Body of pancreas (tissue), 4 donors: ENCODE results near the gene HYOU1. TPM values are rescaled to one million over a fixed set of nuclear protein-coding genes. Genes with fewer than 3 reads are reported as not detected.

Experiments used
- ATAC-seq: fragments of 150-250 bp; one replicate; pipeline ENCODE4 v1.9.1; 2016
- DNase-seq, 4 donors: peaks; one replicate each; pipeline ENCODE4 v3.0.0-alpha.2; 2019
- H3K27ac ChIP-seq, 4 donors: fragments of 200-600 bp; sonication (generic); 1 replicate in 3 of 4; 2 replicates in 1 of 4; pipeline versions ENCODE4 v1.5.1 to v1.6.1; 2016 to 2019; ENCODE audit warnings: mild to moderate bottlenecking in 1 of 4, mixed read lengths in 1 of 4, moderate library complexity in 1 of 4
- H3K27me3 ChIP-seq, 2 donors: fragments of 200-600 bp; sonication (generic); one replicate each; pipeline ENCODE4 v1.6.0; 2016; ENCODE audit warnings: mild to moderate bottlenecking in 1 of 2
- H3K36me3 ChIP-seq, 2 donors: fragments of 200-600 bp; sonication (generic); replicated peaks in 1 of 2; 2 replicates each; pipeline ENCODE4 v1.5.1; 2016; ENCODE audit warnings: low read depth in 2 of 2; ENCODE audit not compliant: insufficient read depth in 1 of 2
- H3K4me1 ChIP-seq: fragments of 200-600 bp; sonication (generic); one replicate; pipeline ENCODE4 v1.6.0; 2016
- H3K4me3 ChIP-seq, 2 donors: fragments of 200-600 bp; sonication (generic); 1 replicate in 1 of 2; 2 replicates in 1 of 2; pipeline ENCODE4 v1.5.1; 2016 to 2019
- H3K9me3 ChIP-seq, 3 donors: fragments of 200-600 bp; sonication (generic); 1 replicate in 2 of 3; 2 replicates in 1 of 3; pipeline ENCODE4 v1.5.1; 2016
- POLR2A ChIP-seq, 3 donors: fragments of 450-650 bp; IDR thresholded peaks; one replicate each; pipeline ENCODE4 v1.6.1; 2016; ENCODE audit warnings: antibody characterized with exemption in 3 of 3, mild to moderate bottlenecking in 2 of 3
- WGBS, 2 donors: methylation state at CpG; one replicate each; pipeline ENCODE4 v1.1.5; 2017; 5-methylcytosine and 5-hydroxymethylcytosine counted together
- intact Hi-C: fragments of 100-400 bp; cut with DNase I; formaldehyde crosslinking; loops from one replicate; pipeline ENCODE4 v1.15.1; 2023
- total RNA-seq, 2 donors: library from RNA; depleted of rRNA; stranded (reverse); fragments of >200 nt; gene quantifications; one replicate each; pipeline ENCODE4 v1.1.0, GENCODE V29; 2016
- TF ChIP-seq, protein P1 (sequence below), 7 experiments: fragments of 450-650 bp in 4 of 7; fragments of 200-600 bp in 3 of 7; sonication (generic) in 3 of 7; IDR thresholded peaks; one replicate each; pipeline ENCODE4 v1.5.1; 2016 to 2019; ENCODE audit warnings: antibody characterized with exemption in 7 of 7

Gene HYOU1
- total RNA-seq, 2 donors from 2014 or later = 121 to 218 TPM

DNA sequence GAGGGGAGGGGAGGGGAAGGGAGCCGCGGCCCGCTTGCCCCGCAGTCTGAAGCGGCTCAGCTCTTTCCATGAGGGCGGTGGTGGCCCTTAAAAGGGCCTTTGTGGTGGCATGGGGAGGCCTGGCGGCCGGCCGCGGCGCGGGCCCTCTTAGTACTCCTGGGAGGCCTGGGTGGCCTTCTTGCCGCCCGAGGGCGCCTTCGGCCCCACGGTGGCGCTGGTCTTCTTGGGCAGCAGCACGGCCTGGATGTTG, 37.7 kb upstream of the HYOU1 start:
- Histone ChIP-seq H3K4me3 (peak overlapping the region; percentile 80 to 87), H3K4me1 (peaks cover 22% of the 10 kb centered on the region), H3K27ac (peak overlapping the region; percentile 79 to 95 (median 92)), H3K36me3 (peaks cover 0 to 12% of the 10 kb centered on the region in 2 donors), H3K27me3 (no peaks in the 10 kb centered on the region), H3K9me3 (no peaks in the 10 kb centered on the region)
- 0% methylated on average over 8 of the region's 19 CpGs; no CpG with 5 or more reads in 1 of the 2 donors for WGBS, 2 donors
- peak; percentile 89 to 92 (median 92) for DNase-seq
- peak; percentile 78 for ATAC-seq
- intact Hi-C loops = no loop called here
- TF ChIP-seq POLR2A (IDR thresholded peaks at IDR 0.05) = no peak
- TF ChIP-seq, protein P1, sequence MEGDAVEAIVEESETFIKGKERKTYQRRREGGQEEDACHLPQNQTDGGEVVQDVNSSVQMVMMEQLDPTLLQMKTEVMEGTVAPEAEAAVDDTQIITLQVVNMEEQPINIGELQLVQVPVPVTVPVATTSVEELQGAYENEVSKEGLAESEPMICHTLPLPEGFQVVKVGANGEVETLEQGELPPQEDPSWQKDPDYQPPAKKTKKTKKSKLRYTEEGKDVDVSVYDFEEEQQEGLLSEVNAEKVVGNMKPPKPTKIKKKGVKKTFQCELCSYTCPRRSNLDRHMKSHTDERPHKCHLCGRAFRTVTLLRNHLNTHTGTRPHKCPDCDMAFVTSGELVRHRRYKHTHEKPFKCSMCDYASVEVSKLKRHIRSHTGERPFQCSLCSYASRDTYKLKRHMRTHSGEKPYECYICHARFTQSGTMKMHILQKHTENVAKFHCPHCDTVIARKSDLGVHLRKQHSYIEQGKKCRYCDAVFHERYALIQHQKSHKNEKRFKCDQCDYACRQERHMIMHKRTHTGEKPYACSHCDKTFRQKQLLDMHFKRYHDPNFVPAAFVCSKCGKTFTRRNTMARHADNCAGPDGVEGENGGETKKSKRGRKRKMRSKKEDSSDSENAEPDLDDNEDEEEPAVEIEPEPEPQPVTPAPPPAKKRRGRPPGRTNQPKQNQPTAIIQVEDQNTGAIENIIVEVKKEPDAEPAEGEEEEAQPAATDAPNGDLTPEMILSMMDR (IDR thresholded peaks at IDR 0.05) = peak; percentile 72 to 87 (median 80)

DNA sequence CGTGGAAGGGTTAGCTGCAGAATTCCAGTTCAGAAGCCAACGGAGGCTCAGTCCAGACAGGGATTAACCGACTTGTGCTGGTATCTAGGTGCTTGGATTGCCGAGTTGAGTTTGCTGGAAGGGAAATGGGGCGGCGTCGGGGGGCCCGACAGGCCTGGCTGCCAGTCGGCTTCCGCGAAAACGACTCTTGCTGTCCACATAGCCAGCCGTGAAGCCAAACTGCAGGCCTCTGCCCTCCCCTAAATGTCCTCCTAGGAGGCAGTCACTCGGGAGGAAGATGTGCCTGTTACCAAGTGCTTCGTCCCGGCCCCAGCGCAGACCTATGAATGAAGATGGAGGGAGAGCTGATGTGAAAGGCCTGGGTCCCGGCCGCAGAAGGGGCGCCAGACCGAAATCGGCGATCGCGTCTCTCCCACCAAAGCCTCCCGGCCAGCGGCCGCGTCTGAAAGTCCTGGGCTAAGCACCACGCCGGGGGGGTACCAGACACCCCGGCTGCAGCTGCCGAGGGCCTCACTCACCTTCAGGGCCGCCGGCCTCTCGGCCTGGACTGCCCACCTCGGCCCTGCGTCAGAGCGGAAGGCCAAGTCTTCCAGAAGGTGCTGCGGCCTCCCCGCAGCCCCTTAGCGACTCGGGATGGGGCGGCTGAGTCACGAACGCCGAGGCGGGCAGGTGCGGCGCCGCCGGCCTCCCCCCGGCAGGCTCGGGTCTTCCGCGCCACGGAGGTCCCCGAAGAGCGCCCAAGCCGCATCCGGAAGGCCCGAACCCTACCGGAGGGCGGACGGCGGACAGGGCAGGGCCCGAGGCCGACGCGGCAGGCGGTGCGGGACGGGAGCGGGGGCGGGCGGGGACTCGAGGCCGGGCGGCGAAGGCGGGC, 37.2 kb upstream of the HYOU1 start:
- TF ChIP-seq, protein P1 (IDR thresholded peaks at IDR 0.05) = no peak
- no peak for TF ChIP-seq POLR2A (IDR thresholded peaks at IDR 0.05)
- Histone ChIP-seq H3K27me3 (no peaks in the 10 kb centered on the region), H3K27ac (peak overlapping the region; percentile 79 to 95 (median 92)), H3K4me1 (peaks cover 22% of the 10 kb centered on the region), H3K4me3 (peak overlapping the region; percentile 80 to 87), H3K9me3 (no peaks in the 10 kb centered on the region), H3K36me3 (peaks cover 0 to 12% of the 10 kb centered on the region in 2 donors)
- WGBS, 2 donors = 0 to 1% methylated on average over 7 to 51 of the region's 81 CpGs
- peak in 3 of 4 donors; percentile 34 to 49 (median 44) for DNase-seq
- ATAC-seq = peak; percentile 12
- intact Hi-C loops = no loop called here

DNA sequence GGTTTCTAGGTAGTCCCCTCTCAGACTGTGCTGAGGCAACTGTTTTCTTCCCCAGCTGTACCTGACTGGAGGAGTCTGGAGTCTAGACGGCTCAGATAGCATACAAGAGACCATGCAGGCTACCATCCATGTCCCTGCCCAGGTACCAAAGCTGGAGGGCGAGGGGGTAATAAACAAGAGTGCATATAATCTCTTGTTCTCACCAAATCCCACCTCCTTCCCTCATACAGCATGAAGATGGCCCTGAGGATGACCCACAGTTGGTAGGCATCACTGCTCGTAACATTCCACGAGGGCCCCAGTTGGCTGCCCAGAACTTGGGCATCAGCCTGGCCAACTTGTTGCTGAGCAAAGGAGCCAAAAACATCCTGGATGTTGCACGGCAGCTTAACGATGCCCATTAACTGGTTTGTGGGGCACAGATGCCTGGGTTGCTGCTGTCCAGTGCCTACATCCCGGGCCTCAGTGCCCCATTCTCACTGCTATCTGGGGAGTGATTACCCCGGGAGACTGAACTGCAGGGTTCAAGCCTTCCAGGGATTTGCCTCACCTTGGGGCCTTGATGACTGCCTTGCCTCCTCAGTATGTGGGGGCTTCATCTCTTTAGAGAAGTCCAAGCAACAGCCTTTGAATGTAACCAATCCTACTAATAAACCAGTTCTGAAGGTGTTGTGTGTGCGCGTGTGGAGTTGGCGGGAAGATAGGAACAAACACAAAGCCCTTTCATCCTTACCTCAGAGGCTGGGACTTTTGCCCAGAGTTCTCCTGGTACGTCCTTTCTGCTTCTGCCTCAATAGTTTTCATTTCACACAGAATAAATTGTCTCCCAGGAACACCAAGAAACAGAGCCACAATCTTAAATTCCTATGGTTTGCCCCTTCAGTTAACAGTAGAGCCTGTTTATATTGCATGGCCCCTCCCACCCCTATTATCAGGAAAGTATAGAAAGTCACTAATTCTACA, 36.2 kb upstream of the HYOU1 start:
- intact Hi-C loops = no loop called here
- TF ChIP-seq POLR2A (IDR thresholded peaks at IDR 0.05) = no peak
- TF ChIP-seq, protein P1 (IDR thresholded peaks at IDR 0.05) = no peak
- H3K27ac ChIP-seq = peak overlapping the region; percentile 4 to 95 (median 92)
- H3K36me3 ChIP-seq = peaks cover 0 to 10% of the 10 kb centered on the region in 2 donors
- peaks cover 22% of the 10 kb centered on the region for H3K4me1 ChIP-seq
- WGBS, 2 donors = 45% methylated on average over 8 to 12 of the region's 12 CpGs
- no peak for ATAC-seq
- no peaks in the 10 kb centered on the region for H3K27me3 ChIP-seq
- no peaks in the 10 kb centered on the region for H3K9me3 ChIP-seq
- no peak overlapping the region for H3K4me3 ChIP-seq
- DNase-seq = peak in 3 of 4 donors; percentile 44 to 53 (median 50)

DNA sequence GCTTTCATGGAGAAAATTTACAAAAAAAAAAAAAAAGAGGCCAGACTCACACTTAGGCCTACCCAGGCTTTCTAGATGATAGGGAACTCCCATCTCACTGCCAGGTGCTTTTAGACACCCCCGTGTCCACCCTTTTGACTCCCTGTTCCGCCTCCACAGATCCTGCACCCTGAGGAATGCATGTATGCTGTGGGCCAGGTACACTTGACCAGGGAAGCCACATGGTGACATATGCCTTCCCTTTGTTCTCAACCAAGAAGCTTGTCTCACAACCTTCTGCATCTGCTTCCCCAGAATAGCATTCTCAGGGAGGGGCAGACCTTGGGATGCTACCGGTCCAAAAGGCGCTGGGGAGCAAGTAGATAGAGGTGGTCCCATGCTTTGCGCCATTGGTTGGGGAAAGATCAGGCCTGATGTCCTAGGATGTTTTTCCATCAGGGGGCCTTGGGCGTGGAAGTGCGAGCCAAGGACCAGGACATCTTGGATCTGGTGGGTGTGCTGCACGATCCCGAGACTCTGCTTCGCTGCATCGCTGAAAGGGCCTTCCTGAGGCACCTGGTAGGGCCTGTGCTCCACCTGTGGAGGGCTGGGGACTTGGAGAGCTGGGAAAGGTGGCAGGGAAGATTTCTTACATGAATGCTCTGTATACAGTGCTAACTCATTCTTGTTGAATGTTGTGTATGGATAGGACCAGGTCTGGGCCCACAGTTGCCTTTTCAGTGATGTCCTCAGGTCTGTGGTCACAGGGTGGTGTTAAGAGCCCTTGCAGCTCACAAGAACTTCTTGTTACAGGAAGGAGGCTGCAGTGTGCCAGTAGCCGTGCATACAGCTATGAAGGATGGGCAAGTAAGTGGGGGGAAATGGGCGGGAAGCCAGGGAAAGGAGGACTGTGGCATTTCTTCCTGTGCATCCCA, 35.2 kb upstream of the HYOU1 start:
- WGBS, 2 donors = 80 to 82% methylated on average over 13 of the region's 13 CpGs
- Histone ChIP-seq H3K4me1 (peaks cover 29% of the 10 kb centered on the region), H3K9me3 (no peaks in the 10 kb centered on the region), H3K36me3 (peaks cover 0 to 2% of the 10 kb centered on the region in 2 donors), H3K4me3 (no peak overlapping the region), H3K27me3 (no peaks in the 10 kb centered on the region), H3K27ac (peak overlapping the region in 1 of 4 donors; percentile 95)
- DNase-seq (no peak), ATAC-seq (no peak)
- TF ChIP-seq, protein P1 (IDR thresholded peaks at IDR 0.05) = no peak
- TF ChIP-seq POLR2A (IDR thresholded peaks at IDR 0.05) = no peak
- intact Hi-C loops = no loop called here
